ENCODE data around the gene ADIG. TPM values are rescaled to one million over a fixed set of nuclear protein-coding genes. Genes with fewer than 3 reads are reported as not detected.
"Not testable (repeated sequence)": the region's sequence is repeated elsewhere in the genome, so short reads cannot be mapped to it uniquely, and the experiment has no call there.

ADIG gene
- total RNA-seq, 2 experiments from 2014 or later = not detected

DNA sequence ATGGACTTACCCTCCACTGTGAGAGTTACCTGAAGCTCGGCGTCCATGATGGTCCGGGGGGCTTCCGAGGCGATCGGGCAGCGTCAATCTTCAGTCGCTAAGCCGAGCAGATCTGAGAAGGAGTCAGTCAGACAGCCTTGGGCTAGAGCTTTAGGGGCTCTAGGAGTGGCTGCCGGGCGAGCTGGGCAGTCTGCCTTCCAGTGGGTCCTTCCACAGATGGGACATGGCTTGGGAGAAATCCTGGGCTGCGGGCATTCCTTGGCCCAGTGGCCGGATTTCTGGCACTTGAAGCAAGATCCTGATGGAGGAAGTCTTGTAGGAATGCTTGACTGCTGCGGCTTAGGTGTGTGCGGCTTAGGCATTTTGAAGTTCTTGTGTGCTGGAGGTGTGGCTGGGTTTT, 14.9 kb downstream of the ADIG start:
- not testable (repeated sequence) for H3K36me3 Mint-ChIP-seq (ENCODE audit: low read depth); ATAC-seq (ENCODE audit: poor library complexity); H3K27ac Mint-ChIP-seq

DNA sequence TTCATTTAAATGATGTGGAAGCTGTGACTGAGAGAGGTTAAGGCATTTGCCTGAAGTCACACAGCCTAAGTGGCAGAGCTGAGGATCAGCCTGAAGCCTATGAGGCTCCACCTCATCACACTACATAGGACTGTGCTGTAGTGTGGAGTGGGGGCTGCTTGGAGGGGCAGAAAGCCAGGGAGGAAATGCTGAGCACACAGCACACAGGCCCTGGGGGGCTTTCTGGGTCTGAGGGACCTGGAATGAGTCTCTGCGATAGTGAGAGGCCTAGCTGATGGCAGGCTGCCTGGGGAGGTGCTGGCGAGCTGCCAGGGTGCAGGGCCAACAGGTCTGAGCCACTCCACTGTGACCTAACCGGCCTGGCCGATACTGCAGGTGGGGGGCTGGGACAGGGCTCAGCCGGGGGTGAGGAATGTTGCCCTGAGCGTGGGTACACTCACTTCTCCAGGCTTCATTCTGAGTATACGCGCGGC, 18.4 kb downstream of the ADIG start:
- H3K4me3 ChIP-seq (ENCODE audit: low read length) = no peak overlapping the region
- no peaks in the 10 kb centered on the region for H3K36me3 ChIP-seq (ENCODE audit: insufficient read depth, low read length)
- H3K9me3 ChIP-seq (ENCODE audit: control insufficient read depth in 1 of 2, insufficient read depth in 1 of 2, low read length in 2 of 2) = no peaks in the 10 kb centered on the region
- peaks cover 26 to 42% of the 10 kb centered on the region in 2 experiments for H3K27me3 ChIP-seq (ENCODE audit: control insufficient read depth in 1 of 2, insufficient read depth in 2 of 2, low read length in 2 of 2)
- TF ChIP-seq, protein P1, sequence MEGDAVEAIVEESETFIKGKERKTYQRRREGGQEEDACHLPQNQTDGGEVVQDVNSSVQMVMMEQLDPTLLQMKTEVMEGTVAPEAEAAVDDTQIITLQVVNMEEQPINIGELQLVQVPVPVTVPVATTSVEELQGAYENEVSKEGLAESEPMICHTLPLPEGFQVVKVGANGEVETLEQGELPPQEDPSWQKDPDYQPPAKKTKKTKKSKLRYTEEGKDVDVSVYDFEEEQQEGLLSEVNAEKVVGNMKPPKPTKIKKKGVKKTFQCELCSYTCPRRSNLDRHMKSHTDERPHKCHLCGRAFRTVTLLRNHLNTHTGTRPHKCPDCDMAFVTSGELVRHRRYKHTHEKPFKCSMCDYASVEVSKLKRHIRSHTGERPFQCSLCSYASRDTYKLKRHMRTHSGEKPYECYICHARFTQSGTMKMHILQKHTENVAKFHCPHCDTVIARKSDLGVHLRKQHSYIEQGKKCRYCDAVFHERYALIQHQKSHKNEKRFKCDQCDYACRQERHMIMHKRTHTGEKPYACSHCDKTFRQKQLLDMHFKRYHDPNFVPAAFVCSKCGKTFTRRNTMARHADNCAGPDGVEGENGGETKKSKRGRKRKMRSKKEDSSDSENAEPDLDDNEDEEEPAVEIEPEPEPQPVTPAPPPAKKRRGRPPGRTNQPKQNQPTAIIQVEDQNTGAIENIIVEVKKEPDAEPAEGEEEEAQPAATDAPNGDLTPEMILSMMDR (IDR thresholded peaks at IDR 0.05) = no peak
- no peak overlapping the region for H3K27ac ChIP-seq (ENCODE audit: low read depth in 1 of 2, low read length in 2 of 2)
- H3K4me3 Mint-ChIP-seq = no peak overlapping the region
- POLR2A ChIA-PET = no interaction called here
- H3K27ac Mint-ChIP-seq = no peak overlapping the region
- CTCF ChIA-PET = no interaction called here
- intact Hi-C loops (cut with DNase I, micrococcal nuclease) = no loop called here
- no peaks in the 10 kb centered on the region for H3K9me3 Mint-ChIP-seq
- DNase-seq (no peak), ATAC-seq (ENCODE audit: poor library complexity) (no peak)
- H3K4me1 Mint-ChIP-seq (ENCODE audit: low read depth) = peaks cover 6% of the 10 kb centered on the region
- H3K4me1 ChIP-seq (ENCODE audit: insufficient read depth, low read length) = peaks cover 11% of the 10 kb centered on the region
- H3K36me3 Mint-ChIP-seq (ENCODE audit: low read depth) = no peaks in the 10 kb centered on the region
- peaks cover 49% of the 10 kb centered on the region for H3K27me3 Mint-ChIP-seq

More for the DNA sequence above, 14.9 kb downstream of the ADIG start:
- H3K9me3 Mint-ChIP-seq; POLR2A ChIA-PET; H3K4me1 Mint-ChIP-seq (ENCODE audit: low read depth); H3K27ac ChIP-seq (ENCODE audit: low read depth in 1 of 2, low read length in 2 of 2); H3K9me3 ChIP-seq (ENCODE audit: control insufficient read depth in 1 of 2, insufficient read depth in 1 of 2, low read length in 2 of 2); H3K36me3 ChIP-seq (ENCODE audit: insufficient read depth, low read length); H3K4me3 ChIP-seq (ENCODE audit: low read length); H3K4me1 ChIP-seq (ENCODE audit: insufficient read depth, low read length); intact Hi-C loops (cut with DNase I, micrococcal nuclease); H3K4me3 Mint-ChIP-seq; DNase-seq; H3K27me3 ChIP-seq (ENCODE audit: control insufficient read depth in 1 of 2, insufficient read depth in 2 of 2, low read length in 2 of 2); CTCF ChIA-PET: not testable (repeated sequence)
- peaks cover 18% of the 10 kb centered on the region for H3K27me3 Mint-ChIP-seq

DNA sequence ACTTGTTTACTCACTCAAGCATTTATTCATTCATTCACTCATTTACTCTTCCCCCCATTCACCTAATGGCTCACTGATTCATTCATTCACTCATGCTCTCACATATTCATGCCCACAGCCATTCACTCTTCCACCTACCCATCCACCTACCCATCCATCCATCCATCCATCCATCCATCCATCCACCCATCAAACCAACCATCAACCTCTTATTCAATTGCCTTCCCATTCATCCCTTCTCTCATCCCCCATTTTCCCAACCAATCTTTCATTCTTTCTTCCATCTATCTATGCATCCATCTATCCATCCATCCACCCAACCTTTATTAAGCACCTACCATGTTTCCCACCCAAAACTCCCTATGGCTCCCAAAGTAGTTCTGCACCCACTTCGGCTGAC, 19.1 kb downstream of the ADIG start:
- Mint-ChIP-seq H3K9me3 (no peaks in the 10 kb centered on the region), H3K4me3 (no peak overlapping the region), H3K36me3 (ENCODE audit: low read depth) (no peaks in the 10 kb centered on the region), H3K27me3 (peaks cover 52% of the 10 kb centered on the region), H3K4me1 (ENCODE audit: low read depth) (peaks cover 6% of the 10 kb centered on the region), H3K27ac (no peak overlapping the region)
- DNase-seq (no peak), ATAC-seq (ENCODE audit: poor library complexity) (no peak)
- Histone ChIP-seq H3K4me3 (ENCODE audit: low read length) (no peak overlapping the region), H3K27me3 (ENCODE audit: control insufficient read depth in 1 of 2, insufficient read depth in 2 of 2, low read length in 2 of 2) (peaks cover 30 to 45% of the 10 kb centered on the region in 2 experiments), H3K4me1 (ENCODE audit: insufficient read depth, low read length) (peaks cover 11% of the 10 kb centered on the region), H3K9me3 (ENCODE audit: control insufficient read depth in 1 of 2, insufficient read depth in 1 of 2, low read length in 2 of 2) (no peaks in the 10 kb centered on the region), H3K27ac (ENCODE audit: low read depth in 1 of 2, low read length in 2 of 2) (no peak overlapping the region), H3K36me3 (ENCODE audit: insufficient read depth, low read length) (no peaks in the 10 kb centered on the region)
- TF ChIP-seq, protein P1 (IDR thresholded peaks at IDR 0.05) = no peak
- POLR2A ChIA-PET = no interaction called here
- CTCF ChIA-PET = no interaction called here
- intact Hi-C loops (cut with DNase I, micrococcal nuclease) = no loop called here

All from CD4-positive, alpha-beta T cell (primary cell).